Prostate gland (tissue), 2 donors: ENCODE data around the gene ATP1B2.

Source experiments
- CTCF ChIP-seq, 4 experiments: fragments of 200-600 bp in 2 of 4; fragments of 450-650 bp in 2 of 4; sonication (generic) in 2 of 4; IDR thresholded peaks; 1 replicate in 3 of 4; 2 replicates in 1 of 4; pipeline ENCODE4 v1.5.1; 2016 to 2019; ENCODE audit warnings: antibody characterized with exemption in 4 of 4, mild to moderate bottlenecking in 2 of 4, moderate library complexity in 2 of 4
- POLR2A ChIP-seq: fragments of 450-650 bp; IDR thresholded peaks from one replicate; pipeline ENCODE4 v1.6.1; 2016; ENCODE audit warnings: antibody characterized with exemption, mild to moderate bottlenecking
- POLR2AphosphoS5 ChIP-seq: sonication (generic); formaldehyde crosslinking; IDR thresholded peaks from one replicate; pipeline ENCODE4 v1.6.1; 2017; ENCODE audit warnings: antibody characterized with exemption

GRCh38 chr17:7647018-7647417 lies 3.7 kb upstream of the ATP1B2 start:
- TF ChIP-seq POLR2A (no peak), CTCF (IDR thresholded peaks at IDR 0.05) (no peak), POLR2AphosphoS5 (no peak)
